ENCODE measurements around the gene LGALSL. TPM values are rescaled to one million over a fixed set of nuclear protein-coding genes. Genes with fewer than 3 reads are reported as not detected.
A peak's percentile ranks its signal among the peaks of the same experiment; 100 is the strongest.

Gene LGALSL
- total RNA-seq, result 18.6 TPM

- DNase-seq (ENCODE audit: low spot score) (peak; percentile 79), ATAC-seq (peak; percentile 86)
- intact Hi-C loops (cut with DNase I), result no loop called here
Observed at GRCh38 chr2:64453770-64454385, at the start of gene LGALSL. Gene LGALSL (plus strand): TSS chr2:64454162. CDS start chr2:64454546, 384 bp downstream.

GRCh38 chr2:64404743-64405142, 49.2 kb upstream of the LGALSL start:
- DNase-seq (ENCODE audit: low spot score) (peak; percentile 72), ATAC-seq (peak; percentile 66)
- intact Hi-C loops (cut with DNase I), result no loop called here

DNA sequence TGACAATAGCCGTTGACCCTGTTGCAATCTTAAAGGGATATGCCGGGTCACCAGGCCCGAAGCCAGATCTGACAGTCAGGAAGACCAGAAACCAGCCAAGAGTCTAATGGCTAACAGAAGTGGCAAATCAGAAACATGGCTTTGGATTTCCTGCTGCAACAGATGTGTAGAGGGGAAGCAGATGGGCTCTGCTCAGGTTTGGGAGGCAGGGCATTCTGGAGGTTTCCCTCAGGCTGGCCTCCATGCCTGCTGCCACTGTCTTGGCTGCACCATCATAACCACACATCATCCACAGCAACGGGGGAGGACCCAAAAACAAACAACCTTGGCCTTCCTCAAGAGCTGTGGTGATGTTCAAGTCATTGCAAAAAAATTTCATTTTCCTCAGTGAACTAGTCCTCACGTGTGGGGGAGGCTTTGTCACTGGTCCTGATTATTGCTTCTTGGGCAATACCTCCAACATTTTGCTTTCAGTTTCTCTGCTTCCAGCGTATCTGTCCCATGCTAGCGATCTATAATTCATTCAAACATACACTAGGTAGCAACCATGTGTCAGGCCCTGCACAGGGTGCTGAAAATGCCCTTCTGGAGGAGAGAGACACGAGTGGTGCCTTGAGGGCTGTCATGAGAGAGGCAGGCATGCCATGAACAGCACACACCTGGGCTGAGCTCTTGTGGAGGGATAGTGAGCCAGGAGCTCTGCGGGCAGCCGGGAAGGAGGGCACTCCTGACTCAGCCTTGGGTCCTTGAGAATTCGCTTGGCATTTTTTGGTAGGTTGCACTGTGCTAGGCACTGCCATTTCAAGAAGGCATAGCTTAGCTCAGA, 48.2 kb upstream of the LGALSL start:
- intact Hi-C loops (cut with DNase I), result no loop called here
- DNase-seq (ENCODE audit: low spot score) (no peak), ATAC-seq (peak; percentile 29)

GRCh38 chr2:64406407-64406774, 47.6 kb upstream of the LGALSL start:
- DNase-seq (ENCODE audit: low spot score) (peak; percentile 69), ATAC-seq (no peak)
- intact Hi-C loops (cut with DNase I), result no loop called here

DNA sequence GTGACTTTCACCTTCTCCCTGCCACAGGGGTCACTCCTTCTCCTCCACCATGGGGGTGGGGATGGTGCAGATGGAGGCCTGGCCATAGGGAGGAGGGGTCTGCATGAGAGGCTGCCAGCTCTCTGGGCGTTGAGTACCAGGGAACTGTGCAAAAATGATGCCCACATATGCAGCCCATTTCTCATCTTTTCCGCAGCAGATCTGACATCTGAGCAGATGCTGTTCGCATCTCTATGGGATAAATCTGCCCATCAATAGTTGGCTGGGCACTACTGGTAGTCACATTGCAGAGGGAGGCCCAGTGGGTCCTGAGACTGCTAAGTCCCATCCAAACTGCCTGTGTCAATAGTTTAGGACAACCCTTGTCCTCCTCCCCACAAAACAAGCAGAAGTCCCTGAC, 45.9 kb upstream of the LGALSL start:
- DNase-seq (ENCODE audit: low spot score) (no peak), ATAC-seq (no peak)
- intact Hi-C loops (cut with DNase I), result no loop called here

GRCh38 chr2:64410671-64411070, 43.3 kb upstream of the LGALSL start:
- ATAC-seq (no peak), DNase-seq (ENCODE audit: low spot score) (no peak)
- intact Hi-C loops (cut with DNase I), result no loop called here

- intact Hi-C loops (cut with DNase I), result no loop called here
- DNase-seq (ENCODE audit: low spot score) (no peak), ATAC-seq (no peak)
Observed at GRCh38 chr2:64412671-64413070, 41.3 kb upstream of the LGALSL start.

GRCh38 chr2:64414736-64415435, 39.1 kb upstream of the LGALSL start:
- ATAC-seq (no peak), DNase-seq (ENCODE audit: low spot score) (no peak)
- intact Hi-C loops (cut with DNase I), result no loop called here

GRCh38 chr2:64417624-64418023, 36.3 kb upstream of the LGALSL start:
- intact Hi-C loops (cut with DNase I), result no loop called here
- no peak for ATAC-seq
- no peak for DNase-seq (ENCODE audit: low spot score)

GRCh38 chr2:64419596-64420165, 34.3 kb upstream of the LGALSL start:
- intact Hi-C loops (cut with DNase I), result no loop called here
- DNase-seq (ENCODE audit: low spot score) (no peak), ATAC-seq (no peak)

DNA sequence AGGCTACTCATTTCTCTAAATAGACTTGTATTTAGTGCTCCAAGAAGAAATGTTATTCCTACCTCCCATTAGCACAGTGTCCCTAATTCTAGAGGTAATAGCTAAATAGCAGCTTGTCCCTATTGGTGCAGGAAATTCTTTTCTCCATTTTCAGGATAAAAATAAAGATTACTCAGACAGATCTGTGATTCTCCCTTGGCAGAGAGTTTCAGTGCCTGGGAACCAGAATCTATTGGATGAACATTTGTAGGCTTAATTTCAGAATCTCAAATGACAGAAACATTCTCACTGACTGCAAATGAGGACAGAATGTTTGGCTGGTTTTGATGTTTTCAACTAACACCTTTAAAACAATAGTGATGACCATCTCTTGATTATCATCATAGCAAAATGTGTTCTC, 33.3 kb upstream of the LGALSL start:
- no peak for ATAC-seq
- no peak for DNase-seq (ENCODE audit: low spot score)
- intact Hi-C loops (cut with DNase I), result no loop called here

DNA sequence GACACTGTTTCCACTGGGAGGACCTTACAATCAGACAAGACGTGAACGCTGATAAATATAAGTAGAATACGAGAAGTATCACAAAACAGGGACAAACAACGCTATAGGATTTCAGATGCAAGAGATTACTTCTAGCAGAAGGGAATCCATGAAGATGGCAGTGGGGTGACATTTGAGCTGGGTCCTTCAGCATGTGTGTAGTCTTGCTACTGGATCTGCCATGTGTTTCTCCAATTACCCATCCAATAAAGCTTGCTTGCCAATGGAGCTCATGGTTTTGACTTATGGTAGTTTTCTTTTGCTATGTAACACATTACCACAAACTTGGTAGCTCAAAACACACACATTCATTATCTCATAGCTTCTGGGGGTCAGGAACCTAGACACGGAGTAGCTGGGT, 32.8 kb upstream of the LGALSL start:
- ATAC-seq (no peak), DNase-seq (ENCODE audit: low spot score) (no peak)
- intact Hi-C loops (cut with DNase I), result no loop called here

- intact Hi-C loops (cut with DNase I), result no loop called here
- DNase-seq (ENCODE audit: low spot score) (no peak), ATAC-seq (no peak)
Observed at GRCh38 chr2:64422466-64422865, 31.5 kb upstream of the LGALSL start.

DNA sequence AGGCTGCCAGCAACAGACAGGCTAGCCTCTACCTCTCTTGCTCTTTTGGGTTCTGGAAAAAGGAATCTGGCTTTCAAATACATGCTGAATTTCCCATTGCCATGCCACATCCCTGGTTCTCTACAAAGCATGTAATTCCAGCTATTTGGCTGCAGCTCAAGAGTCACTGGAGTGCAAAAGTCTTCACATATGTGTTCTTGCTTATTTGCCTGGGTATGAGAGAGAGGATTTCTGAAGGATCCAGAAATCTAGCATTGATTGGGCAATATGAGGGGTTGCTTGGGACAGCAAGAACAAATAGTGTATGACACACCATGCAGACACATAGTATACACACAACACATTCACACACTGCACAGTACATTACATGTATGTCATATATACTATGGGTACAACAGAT, 30.7 kb upstream of the LGALSL start:
- DNase-seq (ENCODE audit: low spot score) (no peak), ATAC-seq (no peak)
- intact Hi-C loops (cut with DNase I), result no loop called here

- intact Hi-C loops (cut with DNase I), result no loop called here
- ATAC-seq, result no peak
- no peak for DNase-seq (ENCODE audit: low spot score)
Observed at GRCh38 chr2:64424416-64424987, 29.5 kb upstream of the LGALSL start.

GRCh38 chr2:64426183-64426952, 27.6 kb upstream of the LGALSL start:
- DNase-seq (ENCODE audit: low spot score) (no peak), ATAC-seq (no peak)
- intact Hi-C loops (cut with DNase I), result no loop called here

DNA sequence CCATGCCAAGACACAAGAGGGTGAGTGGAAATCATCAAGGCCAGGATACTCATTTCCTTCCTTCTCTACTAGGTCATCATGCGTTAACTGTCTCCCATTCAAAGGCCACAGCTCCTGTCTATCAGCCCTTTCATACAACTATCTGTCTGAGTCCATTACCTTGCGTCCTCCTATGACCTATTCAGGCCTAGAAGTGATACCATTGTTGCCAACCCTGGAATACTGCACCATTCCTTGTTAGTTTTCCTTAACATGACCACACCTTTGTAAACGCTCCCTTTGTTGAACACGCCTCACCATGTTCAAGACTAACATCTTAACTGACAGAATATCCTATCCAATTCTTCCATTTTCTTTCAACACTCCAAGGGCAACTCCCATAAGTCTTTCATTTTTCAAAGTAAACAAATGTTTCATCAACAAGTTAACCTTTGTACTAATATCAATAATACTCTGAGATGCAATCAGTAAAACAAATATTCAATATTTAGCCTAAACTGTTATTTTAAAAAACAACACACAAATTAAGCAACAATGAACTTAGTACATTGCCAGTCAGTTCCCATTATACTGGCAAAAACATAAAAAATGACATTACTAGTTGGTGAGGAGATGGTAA, 19.8 kb upstream of the LGALSL start:
- ATAC-seq (no peak), DNase-seq (ENCODE audit: low spot score) (no peak)
- intact Hi-C loops (cut with DNase I), result no loop called here

GRCh38 chr2:64437883-64438282, 16.1 kb upstream of the LGALSL start:
- ATAC-seq (no peak), DNase-seq (ENCODE audit: low spot score) (no peak)
- intact Hi-C loops (cut with DNase I), result no loop called here

All from sciatic nerve (tissue), 2 donors.